SK-N-SH treated with all-trans-retinoic acid at 6 μM for 48 hours (cell line): Measurements from ENCODE around the gene ZNF70.

Experiments used
- PPARA ChIP-seq: fragments of 250-450 bp; sonication (Bioruptor Pico); IDR thresholded peaks from 2 replicates; pipeline ENCODE4 v1.5.0; 2020; ENCODE audit warnings: mild to moderate bottlenecking, borderline replicate concordance
- TSHZ2 ChIP-seq: fragments of 250-450 bp; sonication (Bioruptor Pico); IDR thresholded peaks from 2 replicates; pipeline ENCODE4 v1.5.0; 2020; ENCODE audit warnings: mild to moderate bottlenecking, moderate library complexity
- ZC3H10 ChIP-seq: fragments of 250-450 bp; sonication (Bioruptor Pico); IDR thresholded peaks from 2 replicates; pipeline ENCODE4 v1.5.1; 2021; ENCODE audit warnings: mild to moderate bottlenecking, moderate library complexity
- ZFP3 ChIP-seq: fragments of 250-450 bp; sonication (Bioruptor Pico); IDR thresholded peaks from 2 replicates; pipeline ENCODE4 v1.5.0; 2020; ENCODE audit warnings: mild to moderate bottlenecking, moderate library complexity

- TF ChIP-seq ZFP3 (CRISPR knock-in tag): no peak
- no peak for TF ChIP-seq TSHZ2 (CRISPR knock-in tag)
- TF ChIP-seq ZC3H10 (CRISPR knock-in tag): no peak
- no peak for TF ChIP-seq PPARA (CRISPR knock-in tag)
Measured at GRCh38 chr22:23718371-23719165, 32.3 kb downstream of the ZNF70 start.
